ENCODE results near the gene ATXN3. TPM values are rescaled to one million over a fixed set of nuclear protein-coding genes. Genes with fewer than 3 reads are reported as not detected.
A peak's percentile ranks its signal among the peaks of the same experiment; 100 is the strongest.

Gene ATXN3
- total RNA-seq, 1 donor from 2014 or later = 34.2 TPM

GRCh38 chr14:92039719-92040430 is 66.5 kb downstream of the ATXN3 start, which contains the start of gene TRIP11:
Gene TRIP11, minus strand, starts transcription at chr14:92040059. Its CDS starts 374 bp downstream, at chr14:92039685.
- TF ChIP-seq CTCF (IDR thresholded peaks at IDR 0.05; ENCODE audit: insufficient read depth, low read length, severe bottlenecking) = no peak
- no peak for FAIRE-seq

GRCh38 chr14:92039063-92039718 is 67.2 kb downstream of the ATXN3 start:
- no peak for FAIRE-seq
- peak; percentile 64 for DNase-seq (ENCODE audit: low read depth)
- Histone ChIP-seq H3K36me3 (ENCODE audit: control insufficient read depth, insufficient read depth, low read length) (peaks cover 1% of the 10 kb centered on the region), H3K27me3 (ENCODE audit: control insufficient read depth, insufficient read depth, low read length) (no peaks in the 10 kb centered on the region), H3K4me3 (ENCODE audit: low read depth, low read length) (peak overlapping the region; percentile 90)
- TF ChIP-seq CTCF (IDR thresholded peaks at IDR 0.05; ENCODE audit: insufficient read depth, low read length, severe bottlenecking) = no peak

More at GRCh38 chr14:92039719-92040430, 66.5 kb downstream of the ATXN3 start, which contains the start of gene TRIP11:
- peak; percentile 80 for DNase-seq (ENCODE audit: low read depth)
- Histone ChIP-seq H3K27me3 (ENCODE audit: control insufficient read depth, insufficient read depth, low read length) (no peaks in the 10 kb centered on the region), H3K36me3 (ENCODE audit: control insufficient read depth, insufficient read depth, low read length) (peaks cover 1% of the 10 kb centered on the region), H3K4me3 (ENCODE audit: low read depth, low read length) (peak within 1 kb of the TSS; percentile 90)

- no peak for DNase-seq (ENCODE audit: low read depth)
Measured at GRCh38 chr14:92037989-92038388, 68.4 kb downstream of the ATXN3 start.

GRCh38 chr14:92035890-92036289 is 70.5 kb downstream of the ATXN3 start:
- Histone ChIP-seq H3K4me3 (ENCODE audit: low read depth, low read length) (no peak overlapping the region), H3K36me3 (ENCODE audit: control insufficient read depth, insufficient read depth, low read length) (peaks cover 1% of the 10 kb centered on the region), H3K27me3 (ENCODE audit: control insufficient read depth, insufficient read depth, low read length) (no peaks in the 10 kb centered on the region)
- DNase-seq (ENCODE audit: low read depth) = no peak
- no peak for TF ChIP-seq CTCF (IDR thresholded peaks at IDR 0.05; ENCODE audit: insufficient read depth, low read length, severe bottlenecking)
- no peak for FAIRE-seq

More at GRCh38 chr14:92037989-92038388, 68.4 kb downstream of the ATXN3 start:
- TF ChIP-seq CTCF (IDR thresholded peaks at IDR 0.05; ENCODE audit: insufficient read depth, low read length, severe bottlenecking) = no peak
- FAIRE-seq = no peak
- H3K4me3 ChIP-seq (ENCODE audit: low read depth, low read length) = peak overlapping the region; percentile 90
- no peaks in the 10 kb centered on the region for H3K27me3 ChIP-seq (ENCODE audit: control insufficient read depth, insufficient read depth, low read length)
- peaks cover 1% of the 10 kb centered on the region for H3K36me3 ChIP-seq (ENCODE audit: control insufficient read depth, insufficient read depth, low read length)

GRCh38 chr14:92033906-92034687 is 72.3 kb downstream of the ATXN3 start:
- no peak overlapping the region for H3K4me3 ChIP-seq (ENCODE audit: low read depth, low read length)
- peaks cover 1% of the 10 kb centered on the region for H3K36me3 ChIP-seq (ENCODE audit: control insufficient read depth, insufficient read depth, low read length)
- no peak for TF ChIP-seq CTCF (IDR thresholded peaks at IDR 0.05; ENCODE audit: insufficient read depth, low read length, severe bottlenecking)
- FAIRE-seq = no peak
- no peaks in the 10 kb centered on the region for H3K27me3 ChIP-seq (ENCODE audit: control insufficient read depth, insufficient read depth, low read length)
- no peak for DNase-seq (ENCODE audit: low read depth)
